PC-3 (cell line): ENCODE results near the gene TERB1. TPM values are rescaled to one million over a fixed set of nuclear protein-coding genes. Genes with fewer than 3 reads are reported as not detected.

Experiments
- ATAC-seq: fragments of 200-7000 bp; cut with Tn5 transposase; 2 replicates; pipeline ENCODE4 v1.9.1; 2020; ENCODE audit warnings: mild to moderate bottlenecking, moderate library complexity
- BruUV-seq: library from RNA; stranded (reverse); fragments of 400-500 nt; replicated peaks from 2 replicates; lab custom pipeline; 2021; lab: Mats Ljungman, UMichigan
- CTCF ChIA-PET: fragments of 300-600 bp; sonication (Branson Sonifier 250); formaldehyde crosslinking; loops from one replicate; lab custom pipeline; 2022; ENCODE audit warnings: antibody characterized with exemption; lab: Charles Lee
- POLR2A ChIA-PET: fragments of 300-600 bp; sonication (Branson Sonifier 250); formaldehyde crosslinking; loops from one replicate; lab custom pipeline; 2022; ENCODE audit warnings: antibody characterized with exemption; ENCODE audit not compliant: unreplicated experiment; lab: Charles Lee
- DNase-seq: peaks from one replicate; pipeline ENCODE4 v3.0.0-alpha.2; 2015
- H2AFZ ChIP-seq: fragments of 300-600 bp; sonication (generic); 2 replicates; pipeline ENCODE4 v1.6.0; 2016; ENCODE audit warnings: antibody characterized with exemption, low read length
- H3F3A ChIP-seq: fragments of 300-600 bp; sonication (generic); one replicate; pipeline ENCODE4 v1.6.0; 2017; ENCODE audit warnings: antibody characterized with exemption, low read length, control low read depth, mild to moderate bottlenecking; ENCODE audit not compliant: unreplicated experiment
- H3K27ac ChIP-seq: fragments of 300-600 bp; sonication (generic); 2 replicates; pipeline ENCODE4 v1.5.1; 2016; ENCODE audit warnings: mild to moderate bottlenecking, low read length
- H3K27me3 ChIP-seq: fragments of 300-600 bp; sonication (generic); 2 replicates; pipeline ENCODE4 v1.6.1; 2016; ENCODE audit warnings: low read length, mixed read lengths
- H3K36me3 ChIP-seq: fragments of 300-600 bp; sonication (generic); 2 replicates; pipeline ENCODE4 v1.6.1; 2016; ENCODE audit warnings: low read depth, mixed run types, low read length, mixed read lengths
- H3K4me1 ChIP-seq: fragments of 300-600 bp; sonication (generic); 2 replicates; pipeline ENCODE4 v1.5.1; 2016; ENCODE audit warnings: low read length; ENCODE audit not compliant: insufficient read depth
- H3K4me2 ChIP-seq: fragments of 300-600 bp; sonication (generic); 2 replicates; pipeline ENCODE4 v1.6.0; 2016; ENCODE audit warnings: low read length
- H3K4me3 ChIP-seq: fragments of 300-600 bp; sonication (generic); 2 replicates; pipeline ENCODE4 v1.5.1; 2016; ENCODE audit warnings: mild to moderate bottlenecking, low read length, mixed read lengths
- H3K79me2 ChIP-seq: fragments of 300-600 bp; sonication (generic); 2 replicates; pipeline ENCODE4 v1.6.1; 2017; ENCODE audit warnings: low read length, mixed read lengths
- H3K9ac ChIP-seq: fragments of 300-600 bp; sonication (generic); 2 replicates; pipeline ENCODE4 v1.6.0; 2016; ENCODE audit warnings: mild to moderate bottlenecking, low read length
- H3K9me2 ChIP-seq: fragments of 300-600 bp; sonication (generic); replicated peaks from 2 replicates; pipeline ENCODE4 v1.6.1; 2016; ENCODE audit warnings: mixed run types, low read length, mixed read lengths
- H3K9me3 ChIP-seq: fragments of 300-600 bp; sonication (generic); 2 replicates; pipeline ENCODE4 v1.6.1; 2016; ENCODE audit warnings: low read length, mixed read lengths
- H4K20me1 ChIP-seq: fragments of 300-600 bp; sonication (generic); 2 replicates; pipeline ENCODE4 v1.6.1; 2016; ENCODE audit warnings: low read length, mixed read lengths
- EZH2 ChIP-seq: fragments of 300-600 bp; sonication (generic); IDR thresholded peaks from one replicate; pipeline ENCODE4 v1.6.1; 2017; ENCODE audit warnings: antibody characterized with exemption, mild to moderate bottlenecking, low read length; ENCODE audit not compliant: unreplicated experiment
- EZH2phosphoT487 ChIP-seq: fragments of 300-600 bp; sonication (generic); IDR thresholded peaks from 2 replicates; pipeline ENCODE4 v1.6.1; 2018; ENCODE audit warnings: mild to moderate bottlenecking, antibody characterized with exemption, low read length, borderline replicate concordance
- intact Hi-C: fragments of 100-400 bp; cut with micrococcal nuclease; formaldehyde crosslinking; loops from 2 replicates; pipeline ENCODE4 v1.9.0; 2023
- total RNA-seq: library from RNA; depleted of rRNA; stranded (reverse); fragments of >200 nt; gene quantifications from 2 replicates; pipeline ENCODE4 v1.2.3, GENCODE V29; 2014
- TF ChIP-seq, protein P1 (sequence below): fragments of 300-600 bp; sonication (generic); conservative IDR thresholded peaks from 2 replicates; pipeline ENCODE4 v1.5.1; 2017; ENCODE audit warnings: antibody characterized with exemption, low read depth, mild to moderate bottlenecking, low read length

The TERB1 gene
- total RNA-seq, 1 experiment from 2014 or later = not detected

DNA sequence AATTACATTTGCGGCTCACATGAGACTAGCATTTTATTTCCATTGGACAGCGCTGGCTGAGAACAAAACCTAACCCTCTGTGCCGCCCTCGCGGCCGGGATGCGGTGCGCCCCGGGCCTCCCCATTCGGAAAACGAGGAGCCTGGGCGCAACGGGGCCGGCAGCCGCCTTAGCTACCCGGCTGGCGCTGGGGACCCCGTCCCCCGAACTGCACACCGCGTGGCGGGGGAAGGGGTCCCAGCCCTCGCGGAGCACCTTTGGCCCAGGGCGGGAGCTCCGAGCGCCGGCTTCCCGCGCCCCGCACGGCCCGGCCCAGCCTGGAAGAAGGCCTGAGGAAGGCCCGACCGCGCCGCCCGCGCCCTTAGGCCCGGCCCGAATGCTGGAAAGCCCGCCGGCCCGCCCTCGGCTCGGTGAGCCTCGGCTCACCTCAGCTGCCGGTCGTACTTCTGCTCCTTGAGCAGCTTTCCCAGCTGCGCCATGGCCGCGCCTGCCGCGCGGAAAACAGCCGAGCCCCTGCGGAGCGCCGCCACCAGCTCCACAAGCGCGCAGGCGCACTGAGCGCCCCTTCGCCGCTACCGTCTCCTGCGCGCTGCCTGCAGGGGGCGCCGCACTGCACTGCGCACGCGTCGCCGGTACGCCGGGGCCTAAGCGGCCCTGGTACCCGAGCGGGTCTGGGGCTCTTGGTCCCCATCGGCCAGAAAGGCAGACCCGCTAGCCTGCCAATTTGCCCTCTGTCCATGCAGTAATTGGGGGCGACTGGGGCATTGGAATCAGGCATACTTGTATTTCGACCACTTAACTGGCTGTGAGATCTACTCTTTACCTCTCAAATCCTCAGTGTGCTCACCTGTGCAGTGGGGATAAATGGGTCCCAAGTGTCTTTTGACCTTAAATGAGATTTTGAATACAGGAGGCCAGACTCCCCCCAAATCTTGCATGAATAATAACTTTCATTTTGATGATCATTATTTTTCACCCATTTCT is 29.3 kb upstream of the TERB1 start, which contains the start of gene NAE1:
Gene NAE1 (minus strand): TSS at position 555 of the 983 bp plus-strand sequence. CDS start 77 bp downstream, at position 478.
- H3K4me3 ChIP-seq = peak within 1 kb of the TSS; percentile 77
- H3K9ac ChIP-seq = peak within 1 kb of the TSS; percentile 95
- no peak for TF ChIP-seq EZH2phosphoT487
- TF ChIP-seq, protein P1, sequence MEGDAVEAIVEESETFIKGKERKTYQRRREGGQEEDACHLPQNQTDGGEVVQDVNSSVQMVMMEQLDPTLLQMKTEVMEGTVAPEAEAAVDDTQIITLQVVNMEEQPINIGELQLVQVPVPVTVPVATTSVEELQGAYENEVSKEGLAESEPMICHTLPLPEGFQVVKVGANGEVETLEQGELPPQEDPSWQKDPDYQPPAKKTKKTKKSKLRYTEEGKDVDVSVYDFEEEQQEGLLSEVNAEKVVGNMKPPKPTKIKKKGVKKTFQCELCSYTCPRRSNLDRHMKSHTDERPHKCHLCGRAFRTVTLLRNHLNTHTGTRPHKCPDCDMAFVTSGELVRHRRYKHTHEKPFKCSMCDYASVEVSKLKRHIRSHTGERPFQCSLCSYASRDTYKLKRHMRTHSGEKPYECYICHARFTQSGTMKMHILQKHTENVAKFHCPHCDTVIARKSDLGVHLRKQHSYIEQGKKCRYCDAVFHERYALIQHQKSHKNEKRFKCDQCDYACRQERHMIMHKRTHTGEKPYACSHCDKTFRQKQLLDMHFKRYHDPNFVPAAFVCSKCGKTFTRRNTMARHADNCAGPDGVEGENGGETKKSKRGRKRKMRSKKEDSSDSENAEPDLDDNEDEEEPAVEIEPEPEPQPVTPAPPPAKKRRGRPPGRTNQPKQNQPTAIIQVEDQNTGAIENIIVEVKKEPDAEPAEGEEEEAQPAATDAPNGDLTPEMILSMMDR = peak; percentile 85
- peaks cover 15% of the 10 kb centered on the region for H3K4me1 ChIP-seq
- ChIA-PET CTCF (interaction anchor here (0.6 to 1.3 kb wide), 9 partner anchors 13 to 251 kb away, joined by 3 to 25 read pairs (median 3); partner anchors contain the start of genes CA7 and PDP2), POLR2A (interaction anchor here (0.5 to 0.6 kb wide), 3 partner anchors 40 to 953 kb away, joined by 3 to 24 read pairs (median 11); no protein-coding TSS in a partner anchor)
- ATAC-seq = peak; percentile 96
- no peaks in the 10 kb centered on the region for H3F3A ChIP-seq
- H3K79me2 ChIP-seq = peaks cover 30% of the 10 kb centered on the region
- no TSS peak for BruUV-seq
- H3K9me2 ChIP-seq = no peaks in the 10 kb centered on the region
- H3K4me2 ChIP-seq = peak within 1 kb of the TSS; percentile 84
- peak; percentile 89 for DNase-seq
- intact Hi-C loops = loop anchor here (2.0 kb wide), 1 partner anchor 42 kb away; no protein-coding TSS in a partner anchor
- H3K27ac ChIP-seq = no peak within 1 kb of the TSS
- H3K9me3 ChIP-seq = no peaks in the 10 kb centered on the region
- peak within 1 kb of the TSS; percentile 78 for H2AFZ ChIP-seq
- no peaks in the 10 kb centered on the region for H3K27me3 ChIP-seq
- no peaks in the 10 kb centered on the region for H4K20me1 ChIP-seq
- H3K36me3 ChIP-seq = no peaks in the 10 kb centered on the region; the same call in 1 of the 2 replicates

DNA sequence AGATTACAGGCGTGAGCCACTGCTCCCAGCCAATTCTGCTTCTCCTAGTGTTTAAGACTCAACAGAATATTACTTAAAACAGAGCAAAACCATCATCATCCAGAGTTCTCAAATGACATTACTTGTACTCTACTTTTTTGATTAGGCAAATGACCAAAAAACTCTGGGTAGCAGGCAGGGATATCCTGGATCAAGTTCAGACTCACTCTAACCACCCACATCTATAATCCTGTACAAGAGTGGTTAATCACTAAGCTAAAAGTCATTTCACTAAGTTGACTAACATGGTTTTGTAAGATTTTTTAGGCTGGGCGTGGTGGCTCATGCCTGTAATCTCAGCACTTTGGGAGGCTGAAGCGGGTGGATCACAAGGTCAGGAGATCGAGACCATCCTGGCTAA is 22.6 kb upstream of the TERB1 start:
- peaks cover 23% of the 10 kb centered on the region for H3K36me3 ChIP-seq
- intact Hi-C loops = no loop called here
- H3K4me2 ChIP-seq = no peak overlapping the region
- TF ChIP-seq EZH2phosphoT487 = no peak
- TF ChIP-seq, protein P1 = no peak
- TF ChIP-seq EZH2 = no peak
- H3K9me3 ChIP-seq = no peaks in the 10 kb centered on the region
- no peak overlapping the region for H3K27ac ChIP-seq
- H3K9ac ChIP-seq = no peak overlapping the region
- ChIA-PET POLR2A (no interaction called here), CTCF (interaction anchor here (1.2 kb wide), 1 partner anchor 49 kb away, joined by 4 read pairs; no protein-coding TSS in a partner anchor)
- no peaks in the 10 kb centered on the region for H3K9me2 ChIP-seq
- H4K20me1 ChIP-seq = no peaks in the 10 kb centered on the region
- ATAC-seq (no peak), DNase-seq (no peak)
- H3K4me3 ChIP-seq = no peak overlapping the region
- no peak overlapping the region for H2AFZ ChIP-seq
- no peaks in the 10 kb centered on the region for H3K27me3 ChIP-seq
- peaks cover 13% of the 10 kb centered on the region for H3K79me2 ChIP-seq
- no peaks in the 10 kb centered on the region for H3F3A ChIP-seq
- no TSS peak for BruUV-seq
- no peaks in the 10 kb centered on the region for H3K4me1 ChIP-seq
